ENCODE results near the gene CNOT6L.

Gene CNOT6L

GRCh38 chr4:77797239-77797638 lies 21.9 kb downstream of the CNOT6L start:
- no peak overlapping the region for H3K27ac ChIP-seq
- TF ChIP-seq, protein P1, sequence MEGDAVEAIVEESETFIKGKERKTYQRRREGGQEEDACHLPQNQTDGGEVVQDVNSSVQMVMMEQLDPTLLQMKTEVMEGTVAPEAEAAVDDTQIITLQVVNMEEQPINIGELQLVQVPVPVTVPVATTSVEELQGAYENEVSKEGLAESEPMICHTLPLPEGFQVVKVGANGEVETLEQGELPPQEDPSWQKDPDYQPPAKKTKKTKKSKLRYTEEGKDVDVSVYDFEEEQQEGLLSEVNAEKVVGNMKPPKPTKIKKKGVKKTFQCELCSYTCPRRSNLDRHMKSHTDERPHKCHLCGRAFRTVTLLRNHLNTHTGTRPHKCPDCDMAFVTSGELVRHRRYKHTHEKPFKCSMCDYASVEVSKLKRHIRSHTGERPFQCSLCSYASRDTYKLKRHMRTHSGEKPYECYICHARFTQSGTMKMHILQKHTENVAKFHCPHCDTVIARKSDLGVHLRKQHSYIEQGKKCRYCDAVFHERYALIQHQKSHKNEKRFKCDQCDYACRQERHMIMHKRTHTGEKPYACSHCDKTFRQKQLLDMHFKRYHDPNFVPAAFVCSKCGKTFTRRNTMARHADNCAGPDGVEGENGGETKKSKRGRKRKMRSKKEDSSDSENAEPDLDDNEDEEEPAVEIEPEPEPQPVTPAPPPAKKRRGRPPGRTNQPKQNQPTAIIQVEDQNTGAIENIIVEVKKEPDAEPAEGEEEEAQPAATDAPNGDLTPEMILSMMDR (IDR thresholded peaks at IDR 0.05), result no peak
- TF ChIP-seq ZFX (IDR thresholded peaks at IDR 0.05; ENCODE audit: borderline replicate concordance), result no peak

- TF ChIP-seq, protein P1 (IDR thresholded peaks at IDR 0.05), result no peak
- no peak for TF ChIP-seq ZFX (IDR thresholded peaks at IDR 0.05; ENCODE audit: borderline replicate concordance)
- H3K27ac ChIP-seq, result no peak overlapping the region
Measured at GRCh38 chr4:77795326-77795725, 23.8 kb downstream of the CNOT6L start.

- no peak overlapping the region for H3K27ac ChIP-seq
- TF ChIP-seq, protein P1 (IDR thresholded peaks at IDR 0.05), result no peak
- no peak for TF ChIP-seq ZFX (IDR thresholded peaks at IDR 0.05; ENCODE audit: borderline replicate concordance)
Measured at GRCh38 chr4:77790146-77790545, 29.0 kb downstream of the CNOT6L start.

DNA sequence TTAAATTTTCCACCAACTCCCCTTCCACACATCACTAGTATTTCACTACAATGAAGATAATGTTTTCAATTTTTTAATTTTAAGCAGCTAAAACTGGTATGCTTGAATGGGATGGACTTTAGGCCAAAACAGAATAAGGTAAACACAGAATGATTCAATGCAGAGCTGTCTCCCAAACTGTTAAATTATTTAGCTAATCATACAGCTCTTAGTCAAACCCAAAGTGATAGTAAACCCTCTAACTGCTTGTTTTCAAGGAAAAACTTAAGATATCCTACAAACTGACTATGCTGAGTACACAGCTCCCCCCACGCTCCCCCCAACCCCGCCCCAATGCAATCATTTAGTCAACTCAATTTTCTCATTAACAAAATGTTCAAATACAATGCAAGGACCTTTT lies 30.2 kb downstream of the CNOT6L start:
- TF ChIP-seq, protein P1 (IDR thresholded peaks at IDR 0.05), result no peak
- TF ChIP-seq ZFX (IDR thresholded peaks at IDR 0.05; ENCODE audit: borderline replicate concordance), result no peak
- H3K27ac ChIP-seq, result no peak overlapping the region

DNA sequence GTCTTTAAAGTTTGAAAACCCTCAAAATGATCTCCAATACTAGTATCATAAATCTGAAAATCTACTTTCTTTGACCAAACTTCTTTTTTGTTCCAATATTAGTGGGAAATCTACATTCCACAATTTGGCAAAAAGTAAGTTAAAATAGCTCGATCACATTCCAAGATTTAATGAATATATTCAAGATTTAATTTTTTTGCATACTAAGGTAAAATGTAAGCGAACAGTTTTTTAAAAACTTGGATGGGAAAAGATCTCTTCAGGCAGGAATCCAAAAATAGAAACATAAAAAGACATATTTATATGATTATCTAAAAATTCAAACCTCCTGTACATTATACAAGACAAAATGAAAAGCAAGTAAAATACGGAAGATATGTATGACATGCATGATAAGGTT lies 31.2 kb downstream of the CNOT6L start:
- TF ChIP-seq, protein P1 (IDR thresholded peaks at IDR 0.05), result no peak
- H3K27ac ChIP-seq, result no peak overlapping the region

GRCh38 chr4:77785669-77786068 lies 33.5 kb downstream of the CNOT6L start:
- TF ChIP-seq ZFX (IDR thresholded peaks at IDR 0.05; ENCODE audit: borderline replicate concordance), result no peak
- TF ChIP-seq, protein P1 (IDR thresholded peaks at IDR 0.05), result no peak
- no peak overlapping the region for H3K27ac ChIP-seq

GRCh38 chr4:77783895-77784294 lies 35.3 kb downstream of the CNOT6L start:
- TF ChIP-seq ZFX (IDR thresholded peaks at IDR 0.05; ENCODE audit: borderline replicate concordance), result no peak
- TF ChIP-seq, protein P1 (IDR thresholded peaks at IDR 0.05), result no peak
- no peak overlapping the region for H3K27ac ChIP-seq
